HG02981 (cell line): ENCODE results near the gene PKN1.

Source experiments
- ATAC-seq: cut with Tn5 transposase; IDR thresholded peaks from one replicate; pipeline ENCODE4 v1.9.1; 2021; ENCODE audit warnings: mild to moderate bottlenecking, moderate library complexity; ENCODE audit not compliant: unreplicated experiment

The PKN1 gene

GRCh38 chr19:14511229-14511593 is 78.1 kb downstream of the PKN1 start:
- no peak for ATAC-seq

GRCh38 chr19:14512406-14512961 is 79.4 kb downstream of the PKN1 start:
- no peak for ATAC-seq

GRCh38 chr19:14514215-14514863 is 81.2 kb downstream of the PKN1 start:
- ATAC-seq = no peak

GRCh38 chr19:14515501-14516047 is 82.5 kb downstream of the PKN1 start:
- ATAC-seq = no peak

GRCh38 chr19:14516048-14516534 is 83.0 kb downstream of the PKN1 start:
- ATAC-seq = no peak

- ATAC-seq = no peak
These were observed 83.8 kb downstream of the PKN1 start for GRCh38 chr19:14516746-14517438.

- ATAC-seq = no peak
These were observed 84.3 kb downstream of the PKN1 start for GRCh38 chr19:14517446-14517839.

- peak; percentile 50 for ATAC-seq
These were observed 84.9 kb downstream of the PKN1 start, which contains the start of gene DNAJB1 for GRCh38 chr19:14517840-14518505. Gene DNAJB1 (minus strand): TSS chr19:14518397. CDS start chr19:14518349, 48 bp downstream.

- ATAC-seq = no peak
These were observed 86.2 kb downstream of the PKN1 start for GRCh38 chr19:14519245-14519859.

GRCh38 chr19:14519860-14520407 is 86.8 kb downstream of the PKN1 start:
- no peak for ATAC-seq

- no peak for ATAC-seq
These were observed 87.4 kb downstream of the PKN1 start for GRCh38 chr19:14520543-14520942.
